ENCODE results near the gene ALG3.

The ALG3 gene

GRCh38 chr3:184248454-184249411 is at the start of gene ALG3:
Gene ALG3 (minus strand): TSS chr3:184248962. CDS start chr3:184248940, 22 bp downstream.
- H3K36me3 Mint-ChIP-seq = peaks cover 6% of the 10 kb centered on the region
- H3K27me3 Mint-ChIP-seq = no peaks in the 10 kb centered on the region
- peak within 1 kb of the TSS; percentile 97 for H3K4me3 Mint-ChIP-seq
- H3K9me3 Mint-ChIP-seq = no peaks in the 10 kb centered on the region
- H3K27ac Mint-ChIP-seq = peak within 1 kb of the TSS; percentile 100
- H3K4me1 Mint-ChIP-seq = peaks cover 15% of the 10 kb centered on the region

- Mint-ChIP-seq H3K27ac (no peak overlapping the region), H3K4me1 (peaks cover 21% of the 10 kb centered on the region), H3K36me3 (peaks cover 8% of the 10 kb centered on the region), H3K4me3 (no peak overlapping the region), H3K9me3 (no peaks in the 10 kb centered on the region), H3K27me3 (no peaks in the 10 kb centered on the region)
Observed at GRCh38 chr3:184296616-184297015, 47.9 kb upstream of the ALG3 start.

- Mint-ChIP-seq H3K36me3 (peaks cover 7% of the 10 kb centered on the region), H3K4me1 (peaks cover 16% of the 10 kb centered on the region), H3K9me3 (no peaks in the 10 kb centered on the region), H3K27ac (no peak overlapping the region), H3K4me3 (no peak overlapping the region), H3K27me3 (no peaks in the 10 kb centered on the region)
Observed at GRCh38 chr3:184295771-184296170, 47.0 kb upstream of the ALG3 start.

- H3K36me3 Mint-ChIP-seq = no peaks in the 10 kb centered on the region
- H3K27me3 Mint-ChIP-seq = peaks cover 2% of the 10 kb centered on the region
- H3K4me3 Mint-ChIP-seq = no peak overlapping the region
- no peaks in the 10 kb centered on the region for H3K9me3 Mint-ChIP-seq
- no peak overlapping the region for H3K27ac Mint-ChIP-seq
- no peaks in the 10 kb centered on the region for H3K4me1 Mint-ChIP-seq
Observed at GRCh38 chr3:184291738-184292445, 43.1 kb upstream of the ALG3 start.

- Mint-ChIP-seq H3K4me1 (no peaks in the 10 kb centered on the region), H3K27me3 (peaks cover 3% of the 10 kb centered on the region), H3K9me3 (no peaks in the 10 kb centered on the region), H3K4me3 (no peak overlapping the region), H3K36me3 (no peaks in the 10 kb centered on the region), H3K27ac (no peak overlapping the region)
Observed at GRCh38 chr3:184291044-184291737, 42.4 kb upstream of the ALG3 start.

GRCh38 chr3:184290331-184290730 is 41.6 kb upstream of the ALG3 start:
- Mint-ChIP-seq H3K27ac (no peak overlapping the region), H3K36me3 (no peaks in the 10 kb centered on the region), H3K27me3 (peaks cover 3% of the 10 kb centered on the region), H3K9me3 (no peaks in the 10 kb centered on the region), H3K4me3 (no peak overlapping the region), H3K4me1 (no peaks in the 10 kb centered on the region)

- H3K27ac Mint-ChIP-seq = no peak overlapping the region
- no peak overlapping the region for H3K4me3 Mint-ChIP-seq
Observed at GRCh38 chr3:184289426-184289938, 40.7 kb upstream of the ALG3 start.

GRCh38 chr3:184284696-184285095 is 35.9 kb upstream of the ALG3 start:
- no peaks in the 10 kb centered on the region for H3K9me3 Mint-ChIP-seq

More at GRCh38 chr3:184289426-184289938, 40.7 kb upstream of the ALG3 start:
- no peaks in the 10 kb centered on the region for H3K36me3 Mint-ChIP-seq
- no peaks in the 10 kb centered on the region for H3K4me1 Mint-ChIP-seq
- peaks cover 3% of the 10 kb centered on the region for H3K27me3 Mint-ChIP-seq
- no peaks in the 10 kb centered on the region for H3K9me3 Mint-ChIP-seq

GRCh38 chr3:184283681-184284080 is 34.9 kb upstream of the ALG3 start:
- Mint-ChIP-seq H3K4me3 (no peak overlapping the region), H3K36me3 (no peaks in the 10 kb centered on the region), H3K27me3 (peaks cover 3% of the 10 kb centered on the region), H3K4me1 (no peaks in the 10 kb centered on the region), H3K9me3 (no peaks in the 10 kb centered on the region), H3K27ac (no peak overlapping the region)

More at GRCh38 chr3:184284696-184285095, 35.9 kb upstream of the ALG3 start:
- H3K36me3 Mint-ChIP-seq = no peaks in the 10 kb centered on the region
- H3K4me3 Mint-ChIP-seq = no peak overlapping the region
- no peak overlapping the region for H3K27ac Mint-ChIP-seq
- H3K27me3 Mint-ChIP-seq = peaks cover 3% of the 10 kb centered on the region
- no peaks in the 10 kb centered on the region for H3K4me1 Mint-ChIP-seq

GRCh38 chr3:184282941-184283340 is 34.2 kb upstream of the ALG3 start:
- Mint-ChIP-seq H3K4me3 (no peak overlapping the region), H3K36me3 (no peaks in the 10 kb centered on the region), H3K27me3 (peaks cover 6% of the 10 kb centered on the region), H3K27ac (no peak overlapping the region), H3K4me1 (no peaks in the 10 kb centered on the region), H3K9me3 (no peaks in the 10 kb centered on the region)

- Mint-ChIP-seq H3K4me1 (peaks cover 5% of the 10 kb centered on the region), H3K9me3 (no peaks in the 10 kb centered on the region), H3K27ac (no peak overlapping the region), H3K4me3 (no peak overlapping the region), H3K27me3 (peaks cover 20% of the 10 kb centered on the region), H3K36me3 (no peaks in the 10 kb centered on the region)
Observed at GRCh38 chr3:184277366-184277765, 28.6 kb upstream of the ALG3 start.

- H3K27ac Mint-ChIP-seq = no peak within 1 kb of the TSS
- peak within 1 kb of the TSS; percentile 23 for H3K4me3 Mint-ChIP-seq
- no peaks in the 10 kb centered on the region for H3K9me3 Mint-ChIP-seq
- H3K4me1 Mint-ChIP-seq = peaks cover 5% of the 10 kb centered on the region
- no peaks in the 10 kb centered on the region for H3K36me3 Mint-ChIP-seq
- peaks cover 23% of the 10 kb centered on the region for H3K27me3 Mint-ChIP-seq
Observed at GRCh38 chr3:184275961-184276910, 27.5 kb upstream of the ALG3 start, which contains the start of gene ECE2. Gene ECE2 (plus strand): TSS chr3:184276022. CDS start chr3:184276154, 132 bp downstream.

GRCh38 chr3:184275381-184275701 is 26.6 kb upstream of the ALG3 start:
- H3K4me1 Mint-ChIP-seq = peaks cover 5% of the 10 kb centered on the region
- peaks cover 23% of the 10 kb centered on the region for H3K27me3 Mint-ChIP-seq
- no peaks in the 10 kb centered on the region for H3K36me3 Mint-ChIP-seq
- peak overlapping the region; percentile 23 for H3K4me3 Mint-ChIP-seq
- H3K9me3 Mint-ChIP-seq = no peaks in the 10 kb centered on the region
- no peak overlapping the region for H3K27ac Mint-ChIP-seq

- Mint-ChIP-seq H3K36me3 (no peaks in the 10 kb centered on the region), H3K9me3 (no peaks in the 10 kb centered on the region), H3K4me1 (peaks cover 5% of the 10 kb centered on the region), H3K27me3 (peaks cover 25% of the 10 kb centered on the region), H3K4me3 (no peak overlapping the region), H3K27ac (no peak overlapping the region)
Observed at GRCh38 chr3:184272269-184272668, 23.5 kb upstream of the ALG3 start.
